Stimulated activated CD8-positive, alpha-beta memory T cell treated with anti-CD3 and anti-CD28 coated beads, Interleukin-4, amount 100 ng/mL, for 4 hours (primary cell): ENCODE data around the gene RESF1.

ENCODE experiments used
- DNase-seq, 2 donors: peaks; one replicate each; pipeline ENCODE4 v3.0.0-alpha.2; 2020; ENCODE audit warnings: low read depth in 2 of 2, low spot score in 1 of 2

Gene RESF1

DNA sequence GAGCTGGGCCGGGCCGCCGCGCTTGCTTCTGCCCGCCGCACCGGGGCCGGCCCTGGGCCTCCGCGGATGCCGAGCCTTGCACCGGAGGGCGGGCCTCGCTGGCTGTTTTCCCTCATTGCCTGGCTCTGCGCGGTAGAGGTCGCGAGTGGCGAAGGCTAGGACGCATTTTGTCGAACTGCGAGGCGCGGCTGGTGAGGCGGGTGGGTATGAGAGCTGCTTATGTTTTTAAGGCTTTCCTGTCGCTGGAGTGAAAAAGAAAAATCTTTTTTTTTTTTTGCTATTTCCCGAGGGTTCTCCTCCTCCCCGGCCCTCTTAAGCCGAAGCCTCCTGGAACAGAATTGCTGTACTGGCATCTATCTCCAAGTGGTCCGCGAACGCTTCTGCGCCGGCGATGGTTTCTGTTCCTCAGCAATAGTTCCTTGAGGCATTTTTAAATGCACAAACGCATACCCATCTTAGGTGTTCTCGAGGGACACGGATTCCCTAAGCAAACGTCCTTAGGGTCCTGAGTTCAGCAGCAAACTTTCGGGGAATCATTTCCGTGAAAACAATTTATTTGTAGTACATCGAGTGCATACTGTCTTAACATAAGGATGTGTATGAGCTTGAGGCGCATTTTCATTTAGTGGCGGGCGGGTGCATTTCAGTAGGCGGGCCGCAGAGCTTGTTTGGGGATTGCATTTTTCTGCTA, 631 bp downstream of the RESF1 start:
- peak; percentile 41 to 51 for DNase-seq

DNA sequence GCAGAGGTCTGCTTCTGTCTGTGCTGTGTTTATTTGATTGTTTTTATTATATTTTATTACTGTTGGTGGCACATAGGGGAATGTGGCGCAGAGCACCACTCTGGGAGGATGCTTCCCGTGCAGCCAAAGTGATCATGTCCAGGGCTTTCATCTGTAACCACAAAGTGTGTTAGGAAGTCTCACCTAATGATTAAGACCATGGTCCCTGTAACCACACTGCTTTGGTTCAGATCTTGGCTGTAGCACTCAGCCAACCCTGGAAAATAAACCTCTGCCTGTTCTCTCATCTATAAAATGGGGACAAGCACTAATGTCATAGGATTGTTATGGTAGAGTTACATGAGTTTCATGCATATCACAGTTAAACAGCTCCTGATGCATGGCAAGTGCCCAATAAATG, 1.9 kb downstream of the RESF1 start:
- no peak for DNase-seq

DNA sequence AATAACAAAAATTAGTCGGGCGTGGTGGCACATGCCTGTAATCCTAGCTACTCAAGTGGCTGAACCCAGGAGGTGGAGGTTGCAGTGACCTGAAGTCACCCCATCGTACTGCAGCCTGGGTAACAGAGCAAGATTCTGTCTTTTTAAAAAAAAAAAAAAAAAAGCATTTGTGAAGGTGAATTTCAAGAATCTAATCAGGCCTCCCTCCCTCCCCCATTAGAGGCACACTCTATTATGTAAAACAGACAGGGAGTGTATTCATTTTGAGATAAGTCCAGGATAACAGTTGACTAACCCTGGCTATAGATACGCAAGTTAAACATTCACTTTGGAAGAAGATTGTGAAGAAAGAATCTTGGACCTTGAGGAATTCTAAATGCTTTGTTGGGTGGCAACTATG, 2.9 kb downstream of the RESF1 start:
- no peak for DNase-seq

DNA sequence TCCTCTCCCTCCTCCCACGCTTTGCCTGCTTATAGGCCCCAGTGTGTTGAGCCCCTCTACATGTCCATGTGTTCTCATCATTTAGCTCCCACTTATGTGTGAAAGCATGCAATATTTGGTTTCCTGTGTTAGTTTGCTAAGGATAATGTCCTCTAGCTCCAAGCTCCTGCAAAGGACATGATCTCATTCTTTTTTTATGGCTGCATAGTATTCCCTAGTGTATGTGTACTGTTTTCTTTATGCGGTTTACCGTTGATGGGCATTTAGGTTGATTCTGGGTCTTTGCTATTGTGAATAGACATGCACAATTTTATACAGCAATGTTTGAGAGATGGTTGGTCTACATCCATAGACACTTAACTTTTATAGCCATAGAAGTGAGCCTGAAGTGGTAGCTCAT, 5.1 kb downstream of the RESF1 start:
- DNase-seq: no peak

DNA sequence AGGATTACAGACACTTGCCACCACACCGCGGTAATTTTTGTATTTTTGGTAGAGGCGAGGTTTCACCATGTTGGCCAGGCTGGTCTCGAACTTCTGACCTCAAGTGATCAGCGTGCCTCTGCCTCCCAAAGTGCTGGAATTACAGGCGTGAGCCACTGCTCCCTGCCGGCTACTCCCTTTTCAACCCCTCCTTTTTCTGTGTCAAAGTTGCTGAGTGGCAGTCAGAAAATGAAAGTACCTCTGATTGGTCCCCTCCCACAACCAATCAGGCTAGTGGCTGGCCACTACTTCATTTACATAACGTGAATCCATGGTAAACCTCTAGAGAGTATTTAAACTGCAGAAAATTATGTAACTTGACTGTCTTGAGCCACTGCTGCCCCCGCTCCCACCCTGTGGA, 5.9 kb downstream of the RESF1 start:
- no peak for DNase-seq

DNA sequence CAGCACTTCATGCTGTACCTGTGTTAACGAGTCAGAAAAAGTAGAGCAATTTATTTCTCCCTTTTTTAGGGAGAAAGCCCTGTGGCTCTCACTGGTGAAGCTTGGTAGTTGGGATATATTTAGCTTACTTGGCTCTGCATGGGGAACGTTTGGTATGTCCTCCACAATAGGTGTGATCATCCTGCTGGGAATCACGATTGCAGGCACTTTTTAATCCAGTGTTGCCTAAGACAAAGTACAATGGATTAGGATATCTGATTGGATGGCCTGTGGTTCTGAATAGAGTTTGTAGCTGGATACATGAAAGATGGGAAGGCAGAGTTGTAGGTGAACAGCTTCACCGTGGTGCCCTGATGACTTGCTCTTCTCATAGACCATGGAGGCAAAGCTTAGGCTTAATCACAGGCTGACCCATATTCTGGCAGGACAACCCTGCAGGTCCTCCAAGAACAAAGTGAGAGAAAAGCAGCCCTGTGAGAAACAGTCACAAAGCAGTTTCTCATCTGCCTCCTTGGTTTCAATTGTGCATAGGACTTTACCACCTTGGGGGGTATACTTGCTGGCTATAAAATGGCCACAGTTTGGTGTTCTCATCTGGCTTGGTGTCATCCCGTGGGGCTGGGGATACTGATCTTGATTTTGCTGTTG, 7.5 kb downstream of the RESF1 start:
- DNase-seq: no peak

DNA sequence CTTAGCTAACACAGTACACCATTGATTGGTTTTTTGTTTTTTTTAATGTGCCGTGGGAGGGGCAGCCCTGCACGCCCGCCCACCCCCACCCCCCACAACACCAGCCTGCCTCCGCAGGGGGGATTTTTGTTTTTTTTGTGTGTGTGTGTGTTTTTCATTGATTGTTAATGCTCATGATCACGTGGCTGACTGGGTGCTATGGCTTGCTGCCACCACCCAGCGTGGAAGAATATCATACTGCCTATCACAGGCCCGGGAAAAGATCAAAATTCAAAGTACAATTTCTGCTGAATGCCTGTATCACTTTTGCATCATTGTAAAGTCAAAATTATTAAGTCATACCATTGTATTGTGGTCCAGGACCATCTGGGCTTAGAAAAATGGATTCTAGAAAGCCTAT, 8.3 kb downstream of the RESF1 start:
- DNase-seq: no peak

DNA sequence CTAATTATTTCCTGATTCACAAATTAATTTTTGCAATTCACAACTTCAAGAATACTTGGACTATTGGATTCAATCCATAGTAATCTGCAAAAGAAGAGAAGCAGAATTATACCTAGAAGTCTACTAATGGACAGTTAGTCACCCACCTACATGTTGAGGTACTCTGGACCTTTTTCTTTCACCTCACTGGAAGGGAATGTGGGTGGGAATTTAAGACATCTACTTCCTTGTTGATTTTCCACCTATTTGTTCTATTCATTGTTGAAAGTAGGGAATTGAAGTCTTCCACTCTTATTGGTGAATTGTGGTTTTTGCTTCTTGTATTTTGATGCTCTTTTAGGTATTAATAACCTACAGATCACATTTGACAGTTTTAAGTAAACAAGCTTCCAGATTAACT, 11.0 kb downstream of the RESF1 start:
- DNase-seq: no peak

DNA sequence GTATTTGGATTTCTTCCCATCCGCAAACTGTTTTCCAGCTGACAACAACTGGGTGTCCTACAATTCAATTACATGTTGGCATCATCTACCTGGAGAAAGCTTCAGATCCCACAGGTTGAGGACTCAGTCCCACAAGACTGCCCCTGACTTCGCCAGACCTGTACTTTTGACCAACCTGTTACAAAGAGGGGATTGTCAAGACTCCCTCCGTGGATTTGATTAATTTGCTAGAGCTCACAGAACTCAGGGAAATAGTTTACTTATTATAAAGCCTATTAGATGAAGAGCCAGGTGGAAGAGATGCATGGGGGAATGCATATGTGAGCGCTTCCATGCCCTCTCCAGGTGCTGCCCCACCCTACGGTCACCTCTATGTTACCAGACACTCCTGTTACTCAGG, 14.6 kb downstream of the RESF1 start:
- no peak for DNase-seq

DNA sequence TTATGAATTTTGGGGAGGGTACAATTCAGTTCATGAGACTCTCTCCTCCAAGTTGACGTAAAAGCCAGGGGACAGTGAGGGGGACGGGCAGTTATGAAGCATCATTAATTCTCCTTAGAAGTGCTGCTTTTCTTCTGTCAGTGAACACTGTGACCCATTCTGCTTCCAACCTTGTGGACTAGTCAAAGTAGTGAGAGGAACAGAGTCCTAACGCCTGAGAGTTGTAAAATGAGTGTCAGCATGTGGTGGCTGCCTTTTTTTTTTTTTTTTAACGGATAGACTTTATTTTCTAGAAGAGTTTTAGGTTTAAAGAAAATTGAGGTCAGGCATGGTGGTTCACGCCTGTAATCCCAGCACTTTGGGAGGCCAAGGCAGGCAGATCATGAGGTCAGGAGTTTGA, 15.5 kb downstream of the RESF1 start:
- no peak for DNase-seq

DNA sequence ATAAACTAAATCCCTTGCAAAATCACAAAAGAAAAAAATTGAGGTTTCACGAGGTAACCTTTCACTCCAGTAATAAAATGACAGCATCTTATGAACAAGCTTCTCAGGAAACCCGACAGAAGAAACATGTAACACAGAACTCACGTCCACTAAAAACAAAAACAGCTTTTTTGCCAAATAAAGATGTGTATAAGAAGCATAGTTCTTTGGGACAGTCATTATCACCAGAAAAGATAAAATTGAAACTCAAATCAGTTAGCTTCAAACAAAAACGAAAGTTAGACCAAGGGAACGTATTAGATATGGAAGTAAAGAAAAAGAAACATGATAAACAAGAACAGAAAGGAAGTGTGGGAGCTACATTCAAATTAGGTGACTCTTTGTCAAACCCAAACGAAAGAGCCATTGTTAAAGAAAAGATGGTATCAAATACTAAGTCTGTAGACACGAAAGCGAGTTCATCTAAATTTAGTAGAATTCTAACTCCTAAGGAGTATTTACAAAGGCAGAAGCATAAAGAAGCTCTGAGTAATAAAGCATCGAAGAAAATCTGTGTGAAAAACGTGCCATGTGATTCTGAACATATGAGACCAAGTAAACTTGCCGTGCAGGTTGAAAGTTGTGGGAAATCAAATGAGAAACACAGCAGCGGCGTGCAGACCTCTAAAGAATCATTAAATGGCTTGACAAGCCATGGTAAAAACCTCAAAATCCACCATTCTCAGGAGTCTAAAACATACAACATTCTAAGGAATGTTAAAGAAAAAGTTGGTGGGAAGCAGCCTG, 25.8 kb downstream of the RESF1 start:
- no peak for DNase-seq

DNA sequence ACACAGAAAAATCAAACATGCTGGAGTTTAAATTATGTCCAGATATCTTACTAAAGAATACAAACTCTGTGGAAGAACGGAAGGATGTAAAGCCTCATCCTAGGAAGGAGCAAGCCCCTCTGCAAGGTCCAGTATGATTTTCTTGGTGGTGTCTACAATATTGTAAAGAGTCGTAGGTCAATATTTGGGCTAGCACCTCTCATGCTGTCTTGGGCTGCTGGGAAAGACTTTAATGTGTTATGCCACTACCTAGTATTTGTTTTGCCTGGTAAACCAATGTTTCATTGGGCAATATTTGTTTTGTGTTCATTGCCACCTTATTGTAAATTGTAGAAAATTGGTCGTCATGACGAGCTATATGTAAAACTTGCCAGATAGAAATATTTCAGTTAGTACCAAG, 26.6 kb downstream of the RESF1 start:
- no peak for DNase-seq

DNA sequence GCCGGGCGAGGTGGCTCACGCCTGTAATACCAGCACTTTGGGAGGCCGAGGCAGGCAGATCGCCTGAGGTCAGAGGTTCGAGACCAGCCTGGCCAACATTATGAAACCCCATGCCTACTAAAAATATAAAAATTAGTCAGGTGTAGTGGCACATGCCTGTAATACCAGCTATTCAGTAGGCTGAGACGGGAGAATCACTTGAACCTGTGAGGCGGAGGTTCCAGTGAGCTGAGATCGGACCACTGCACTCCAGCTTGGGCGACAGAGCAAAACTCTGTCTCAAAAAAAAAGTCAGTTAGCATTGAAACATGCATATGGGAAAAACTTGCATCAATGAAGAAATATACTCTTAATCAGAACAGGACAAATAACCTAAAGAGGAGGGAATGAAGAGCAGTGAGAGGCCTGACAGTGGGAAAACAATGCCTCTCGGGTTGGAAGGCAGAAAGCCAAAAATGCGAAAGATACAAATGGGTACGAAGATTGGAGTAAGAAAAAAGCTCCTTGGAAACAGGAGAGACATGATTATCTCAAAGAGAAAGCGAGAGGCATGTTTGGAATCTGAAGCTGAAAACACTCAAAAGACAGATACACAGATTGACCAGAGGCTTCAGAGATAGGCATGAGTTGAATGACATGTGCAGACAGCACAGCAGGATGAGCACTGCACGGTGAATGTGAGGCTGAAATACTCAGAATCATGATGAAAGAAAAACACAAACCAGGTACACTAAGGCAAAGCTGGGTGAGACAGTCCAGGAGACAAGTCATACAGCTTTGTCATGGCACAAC, 30.6 kb downstream of the RESF1 start:
- DNase-seq: no peak

DNA sequence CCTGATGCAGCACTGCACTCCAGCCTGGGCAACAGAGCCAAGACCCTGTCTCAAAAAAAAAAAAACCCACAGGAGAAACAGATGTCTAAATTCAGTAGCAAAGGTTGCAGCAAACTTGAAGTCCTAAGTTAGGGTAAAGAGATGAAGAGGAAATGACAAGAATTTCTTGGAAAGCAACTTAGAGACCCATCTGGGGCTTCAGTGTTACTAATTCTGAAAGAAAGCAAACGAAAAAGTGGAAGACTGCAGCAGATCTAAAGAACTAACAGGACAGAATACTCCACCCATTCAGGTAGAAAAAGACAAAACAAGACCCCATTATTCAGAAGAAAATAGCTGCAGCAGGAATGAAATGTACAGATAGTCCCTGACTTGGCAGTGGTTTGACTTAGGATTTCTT, 31.9 kb downstream of the RESF1 start:
- no peak for DNase-seq

DNA sequence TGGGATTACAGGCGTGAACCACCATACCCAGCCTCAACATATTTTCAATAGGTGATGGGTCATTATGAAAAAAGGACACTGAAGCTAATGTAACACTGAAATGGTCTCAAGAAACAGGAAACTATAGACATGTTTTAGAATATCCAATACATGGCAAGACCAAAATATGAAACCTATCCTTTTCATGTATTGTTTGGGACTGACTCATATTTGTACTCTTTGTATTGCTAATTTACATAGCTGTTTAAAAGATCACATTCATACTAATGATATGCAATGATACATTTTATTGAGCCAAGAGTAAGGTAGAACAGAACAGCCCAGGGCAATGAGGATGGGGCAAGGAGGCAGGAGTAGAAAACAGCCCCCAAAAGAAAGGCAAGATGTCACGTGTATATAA, 32.6 kb downstream of the RESF1 start:
- no peak for DNase-seq

DNA sequence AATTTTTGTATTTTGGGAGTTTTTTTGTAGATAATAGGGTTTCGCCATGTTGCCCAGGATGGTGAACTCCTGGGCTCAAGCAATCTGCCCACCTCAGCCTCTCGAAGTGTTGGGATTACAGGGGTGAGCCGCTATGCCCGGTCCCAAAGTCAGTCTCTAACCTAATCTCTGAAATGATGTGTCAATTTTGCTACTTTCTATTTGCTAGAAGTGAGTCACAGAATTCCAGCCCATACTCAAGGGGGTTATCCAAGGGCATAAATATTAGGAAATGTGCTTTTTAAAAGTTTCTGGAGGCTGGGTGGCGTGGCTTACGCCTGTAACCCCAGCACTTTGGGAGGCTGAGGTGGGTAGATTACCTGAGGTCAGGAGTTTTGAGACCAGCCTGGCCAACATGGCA, 40.5 kb downstream of the RESF1 start:
- DNase-seq: no peak

DNA sequence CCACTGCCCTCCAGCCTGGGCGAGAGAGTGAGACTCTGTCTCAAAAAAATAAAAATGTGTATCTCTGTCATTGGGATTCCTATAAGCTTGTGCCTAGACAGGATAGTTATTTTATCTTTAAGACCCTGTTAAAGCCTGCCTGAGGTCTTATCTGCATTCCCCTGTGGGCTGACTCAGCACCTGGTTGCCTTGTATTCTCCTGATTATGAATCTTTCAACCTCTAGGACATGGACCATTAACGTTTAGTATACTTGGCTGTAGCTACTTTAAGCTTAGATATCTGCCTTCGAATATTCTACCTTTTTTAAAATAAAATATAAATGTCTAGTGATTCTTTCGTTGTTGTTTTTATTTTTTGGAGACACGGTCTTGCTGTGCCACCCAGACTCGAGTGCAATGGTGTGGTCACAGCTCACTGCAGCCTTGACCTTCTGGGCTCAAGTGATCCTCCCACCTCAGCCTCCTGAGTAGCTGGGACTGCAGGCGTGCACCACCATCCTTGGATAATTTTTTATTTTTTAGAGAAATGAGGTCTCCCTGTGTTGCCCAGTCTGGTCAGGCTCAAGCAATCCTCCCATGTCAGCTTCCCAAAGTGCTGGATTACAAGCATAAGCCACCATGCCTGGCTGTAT, 41.3 kb downstream of the RESF1 start:
- DNase-seq: no peak

DNA sequence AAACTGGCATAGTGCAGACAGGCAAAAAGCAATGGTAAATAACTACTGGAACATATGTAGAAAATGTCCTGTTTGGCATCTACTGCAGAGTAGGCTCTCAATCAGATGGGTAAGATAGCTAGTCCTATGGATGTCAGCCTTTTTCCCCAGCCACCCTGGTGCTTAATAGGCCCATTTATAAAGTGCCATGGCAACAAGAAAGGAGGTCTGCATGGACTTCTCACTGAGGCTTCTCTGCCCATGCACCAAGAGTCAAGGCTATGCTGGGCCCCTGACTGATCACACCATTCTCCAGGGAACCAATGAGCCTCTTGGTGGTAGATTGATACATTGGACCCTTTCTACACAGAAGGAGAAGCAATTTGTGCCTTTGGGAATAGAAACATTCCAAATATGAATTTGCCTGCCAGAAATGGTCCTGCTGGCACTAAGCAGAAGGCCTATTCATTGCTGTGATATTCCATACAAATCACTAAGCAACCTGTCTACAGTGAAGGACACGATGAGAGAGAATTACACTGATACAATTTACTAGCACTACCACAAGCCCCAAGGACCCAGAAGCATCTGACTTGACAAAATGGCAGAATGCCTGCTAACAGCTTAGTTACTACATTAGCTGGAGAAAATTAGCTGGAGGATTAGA, 43.8 kb downstream of the RESF1 start:
- DNase-seq: no peak

DNA sequence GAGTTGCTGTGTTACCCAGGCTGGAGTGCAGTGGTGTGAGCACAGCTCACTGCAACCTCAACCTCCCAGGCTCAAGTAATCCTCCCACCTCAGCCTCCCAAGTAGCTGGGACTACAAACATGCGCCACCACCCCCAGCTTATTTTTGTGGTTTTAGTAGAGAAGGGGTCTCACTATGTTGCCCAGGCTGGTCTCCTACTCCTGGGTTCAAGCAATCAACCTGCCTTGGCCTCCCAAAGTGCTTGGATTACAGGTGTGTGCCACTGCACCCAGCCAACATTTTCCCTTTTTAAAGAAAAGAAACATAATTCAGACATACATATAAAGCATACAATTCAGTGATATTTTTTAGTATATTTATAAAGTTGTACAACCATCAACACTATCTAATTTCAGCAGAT, 44.4 kb downstream of the RESF1 start:
- DNase-seq: no peak

DNA sequence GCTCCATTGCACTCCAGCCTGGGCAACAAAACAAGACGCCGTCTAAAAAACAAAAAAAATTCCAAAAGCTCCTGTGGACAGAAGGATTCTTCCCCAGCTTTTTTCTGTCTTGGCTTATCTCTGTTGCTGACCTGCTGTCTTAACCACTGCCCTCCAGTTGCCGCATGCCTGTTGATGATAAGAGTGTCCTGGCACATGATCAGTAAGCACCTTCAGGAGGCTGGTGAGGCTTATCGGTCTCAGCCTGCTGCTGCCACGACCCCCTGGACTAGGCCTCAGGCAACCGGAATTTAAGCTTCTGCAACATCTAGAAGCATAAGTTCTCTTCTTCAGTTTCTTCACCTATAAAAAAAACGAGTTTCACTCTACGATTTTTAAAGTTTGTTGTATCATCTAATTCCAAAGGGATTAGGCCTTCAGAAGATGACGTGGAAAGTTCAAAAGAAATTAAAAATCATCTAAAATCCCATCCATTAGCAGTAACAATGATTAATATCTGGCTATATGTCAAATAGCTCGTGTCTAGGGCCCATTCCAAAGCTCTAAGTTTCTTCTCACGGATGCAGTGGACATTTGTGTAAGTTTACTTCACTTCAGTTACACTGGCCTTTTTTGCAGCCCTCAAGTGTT, 46.4 kb downstream of the RESF1 start:
- DNase-seq: no peak
